ENCODE results near the gene CYCS.

Gene CYCS

GRCh38 chr7:25134358-25135010 is 9.4 kb upstream of the CYCS start:
- no peak for DNase-seq (ENCODE audit: low read depth)
- TF ChIP-seq CTCF (conservative IDR thresholded peaks at IDR 0.05; ENCODE audit: low read depth, low read length) = no peak
- H3K4me3 ChIP-seq (ENCODE audit: low read length) = no peak overlapping the region

- no peak overlapping the region for H3K4me3 ChIP-seq (ENCODE audit: low read length)
These were observed 7.4 kb upstream of the CYCS start for GRCh38 chr7:25132430-25132829.

GRCh38 chr7:25126751-25127150 is 1.7 kb upstream of the CYCS start:
- DNase-seq (ENCODE audit: low read depth) = no peak
- no peak overlapping the region for H3K4me3 ChIP-seq (ENCODE audit: low read length)
- TF ChIP-seq CTCF (conservative IDR thresholded peaks at IDR 0.05; ENCODE audit: low read depth, low read length) = no peak

More at GRCh38 chr7:25132430-25132829, 7.4 kb upstream of the CYCS start:
- no peak for TF ChIP-seq CTCF (conservative IDR thresholded peaks at IDR 0.05; ENCODE audit: low read depth, low read length)
- DNase-seq (ENCODE audit: low read depth) = no peak

GRCh38 chr7:25124465-25125136 is 459 bp downstream of the CYCS start:
- DNase-seq (ENCODE audit: low read depth) = no peak
- no peak for TF ChIP-seq CTCF (conservative IDR thresholded peaks at IDR 0.05; ENCODE audit: low read depth, low read length)
- peak overlapping the region; percentile 99 for H3K4me3 ChIP-seq (ENCODE audit: low read length)

GRCh38 chr7:25122373-25122772 is 2.7 kb downstream of the CYCS start:
- H3K4me3 ChIP-seq (ENCODE audit: low read length) = no peak overlapping the region
- no peak for TF ChIP-seq CTCF (conservative IDR thresholded peaks at IDR 0.05; ENCODE audit: low read depth, low read length)
- DNase-seq (ENCODE audit: low read depth) = no peak

- no peak for DNase-seq (ENCODE audit: low read depth)
- no peak for TF ChIP-seq CTCF (conservative IDR thresholded peaks at IDR 0.05; ENCODE audit: low read depth, low read length)
- H3K4me3 ChIP-seq (ENCODE audit: low read length) = no peak overlapping the region
These were observed 3.5 kb downstream of the CYCS start for GRCh38 chr7:25121599-25121998.

GRCh38 chr7:25119102-25119501 is 6.0 kb downstream of the CYCS start:
- no peak for TF ChIP-seq CTCF (conservative IDR thresholded peaks at IDR 0.05; ENCODE audit: low read depth, low read length)
- no peak overlapping the region for H3K4me3 ChIP-seq (ENCODE audit: low read length)
- DNase-seq (ENCODE audit: low read depth) = no peak
